ENCODE results near the gene ARHGEF35.
"Not testable (repeated sequence)": the region's sequence is repeated elsewhere in the genome, so short reads cannot be mapped to it uniquely, and the experiment has no call there.

Gene ARHGEF35

GRCh38 chr7:144223675-144224074 is 28.0 kb upstream of the ARHGEF35 start:
- not testable (repeated sequence) for H3K4me1 ChIP-seq (ENCODE audit: control insufficient read depth in 2 of 2, insufficient read depth in 1 of 2, low read depth in 1 of 2, low read length in 2 of 2); H3K4me2 ChIP-seq (ENCODE audit: insufficient read depth, low read length, poor library complexity, severe bottlenecking); H2BK120ac ChIP-seq (ENCODE audit: low read depth, low read length); DNase-seq (ENCODE audit: low spot score); H2BK15ac ChIP-seq (ENCODE audit: low read length); H2AK5ac ChIP-seq (ENCODE audit: low read depth, low read length); H2BK5ac ChIP-seq (ENCODE audit: low read length); H4K91ac ChIP-seq (ENCODE audit: low read depth, low read length, poor library complexity); H3K9me3 ChIP-seq (replicated peaks in 1 of 2; ENCODE audit: control insufficient read depth in 2 of 2, insufficient read depth in 1 of 2, low read depth in 1 of 2, low read length in 2 of 2); H3K23ac ChIP-seq (ENCODE audit: low read depth, low read length, poor library complexity); H3K4me3 ChIP-seq (ENCODE audit: low read length in 2 of 2); H3K36me3 ChIP-seq (replicated peaks in 1 of 2; ENCODE audit: control insufficient read depth in 2 of 2, insufficient read depth in 2 of 2, low read length in 2 of 2); H3K9ac ChIP-seq (ENCODE audit: low read depth, low read length, poor library complexity); H3K14ac ChIP-seq (ENCODE audit: low read length); H3K79me1 ChIP-seq (ENCODE audit: low read depth, low read length); H3K27ac ChIP-seq (replicated peaks; ENCODE audit: low read length); H2BK12ac ChIP-seq (ENCODE audit: low read length); H3K18ac ChIP-seq (ENCODE audit: low read length); H2AFZ ChIP-seq (ENCODE audit: low read length); H3K27me3 ChIP-seq (ENCODE audit: control insufficient read depth in 3 of 3, insufficient read depth in 3 of 3, low read depth in 1 of 3, low read length in 3 of 3); H3K4ac ChIP-seq (ENCODE audit: low read length); H4K8ac ChIP-seq (ENCODE audit: low read depth, low read length)

DNA sequence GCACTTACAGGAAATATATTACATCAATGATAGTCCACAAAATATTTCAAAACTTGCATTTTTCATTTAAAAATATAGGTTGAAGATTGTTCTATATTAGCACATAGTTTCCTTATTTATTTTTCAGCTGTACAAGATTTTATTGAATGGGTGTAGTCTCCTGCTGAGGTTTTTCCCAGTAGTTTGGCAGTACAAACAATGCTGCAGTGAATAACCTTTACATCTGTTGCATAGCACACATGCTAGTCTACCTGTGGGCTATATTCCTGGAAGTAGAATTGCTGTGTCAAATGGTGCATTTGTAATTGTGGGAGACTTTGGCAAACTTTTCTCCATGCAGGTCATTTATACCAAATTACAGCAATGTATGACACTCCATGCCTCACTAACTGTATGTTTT is 24.9 kb upstream of the ARHGEF35 start:
- H2AFZ ChIP-seq (ENCODE audit: low read length); H4K91ac ChIP-seq (ENCODE audit: low read depth, low read length, poor library complexity); H3K36me3 ChIP-seq (replicated peaks in 1 of 2; ENCODE audit: control insufficient read depth in 2 of 2, insufficient read depth in 2 of 2, low read length in 2 of 2); H3K27me3 ChIP-seq (ENCODE audit: control insufficient read depth in 3 of 3, insufficient read depth in 3 of 3, low read depth in 1 of 3, low read length in 3 of 3); H3K23ac ChIP-seq (ENCODE audit: low read depth, low read length, poor library complexity); H3K4ac ChIP-seq (ENCODE audit: low read length); H3K4me2 ChIP-seq (ENCODE audit: insufficient read depth, low read length, poor library complexity, severe bottlenecking); H3K18ac ChIP-seq (ENCODE audit: low read length); H3K79me1 ChIP-seq (ENCODE audit: low read depth, low read length); H2BK5ac ChIP-seq (ENCODE audit: low read length); H4K8ac ChIP-seq (ENCODE audit: low read depth, low read length); H2BK15ac ChIP-seq (ENCODE audit: low read length); DNase-seq (ENCODE audit: low spot score); H3K9ac ChIP-seq (ENCODE audit: low read depth, low read length, poor library complexity); H2BK120ac ChIP-seq (ENCODE audit: low read depth, low read length); H3K14ac ChIP-seq (ENCODE audit: low read length); H2BK12ac ChIP-seq (ENCODE audit: low read length); H3K9me3 ChIP-seq (replicated peaks in 1 of 2; ENCODE audit: control insufficient read depth in 2 of 2, insufficient read depth in 1 of 2, low read depth in 1 of 2, low read length in 2 of 2); H2AK5ac ChIP-seq (ENCODE audit: low read depth, low read length); H3K27ac ChIP-seq (replicated peaks; ENCODE audit: low read length); H3K4me3 ChIP-seq (ENCODE audit: low read length in 2 of 2); H3K4me1 ChIP-seq (ENCODE audit: control insufficient read depth in 2 of 2, insufficient read depth in 1 of 2, low read depth in 1 of 2, low read length in 2 of 2): not testable (repeated sequence)

DNA sequence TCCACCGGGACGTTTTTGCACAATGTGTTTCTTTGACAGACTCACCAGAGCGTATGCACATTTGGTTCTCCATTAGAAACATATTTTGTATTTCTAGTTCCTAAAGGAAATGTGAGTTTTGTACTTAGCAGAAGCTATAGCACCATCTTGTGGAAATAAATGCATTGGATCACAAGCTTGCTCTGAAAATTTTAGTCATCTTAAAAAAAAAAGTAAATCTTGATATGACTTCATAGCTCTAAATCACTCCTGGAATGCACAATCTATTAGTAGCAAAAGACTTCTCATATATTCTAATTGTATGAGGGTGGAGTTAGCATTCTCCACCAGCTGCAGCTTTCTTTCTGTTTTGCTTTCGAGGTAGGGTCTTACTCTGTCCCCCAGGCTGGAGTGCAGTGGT is 23.5 kb upstream of the ARHGEF35 start:
- not testable (repeated sequence) for H3K18ac ChIP-seq (ENCODE audit: low read length); H3K4me1 ChIP-seq (ENCODE audit: control insufficient read depth in 2 of 2, insufficient read depth in 1 of 2, low read depth in 1 of 2, low read length in 2 of 2); H4K8ac ChIP-seq (ENCODE audit: low read depth, low read length); H4K91ac ChIP-seq (ENCODE audit: low read depth, low read length, poor library complexity); H3K27me3 ChIP-seq (ENCODE audit: control insufficient read depth in 3 of 3, insufficient read depth in 3 of 3, low read depth in 1 of 3, low read length in 3 of 3); H3K9ac ChIP-seq (ENCODE audit: low read depth, low read length, poor library complexity); H3K23ac ChIP-seq (ENCODE audit: low read depth, low read length, poor library complexity); H2BK120ac ChIP-seq (ENCODE audit: low read depth, low read length); H3K9me3 ChIP-seq (replicated peaks in 1 of 2; ENCODE audit: control insufficient read depth in 2 of 2, insufficient read depth in 1 of 2, low read depth in 1 of 2, low read length in 2 of 2); H3K36me3 ChIP-seq (replicated peaks in 1 of 2; ENCODE audit: control insufficient read depth in 2 of 2, insufficient read depth in 2 of 2, low read length in 2 of 2); H3K4me3 ChIP-seq (ENCODE audit: low read length in 2 of 2); H3K14ac ChIP-seq (ENCODE audit: low read length); H2AK5ac ChIP-seq (ENCODE audit: low read depth, low read length); H2AFZ ChIP-seq (ENCODE audit: low read length); H3K27ac ChIP-seq (replicated peaks; ENCODE audit: low read length); H3K4me2 ChIP-seq (ENCODE audit: insufficient read depth, low read length, poor library complexity, severe bottlenecking); H3K4ac ChIP-seq (ENCODE audit: low read length); DNase-seq (ENCODE audit: low spot score); H2BK15ac ChIP-seq (ENCODE audit: low read length); H3K79me1 ChIP-seq (ENCODE audit: low read depth, low read length); H2BK12ac ChIP-seq (ENCODE audit: low read length); H2BK5ac ChIP-seq (ENCODE audit: low read length)
- no CpG with 5 or more reads among the region's 4 CpGs for WGBS, 2 donors (ENCODE audit: extremely low coverage in 2 of 2, insufficient read length in 2 of 2, insufficient replicate concordance in 1 of 2)

GRCh38 chr7:144218581-144218980 is 22.9 kb upstream of the ARHGEF35 start:
- no CpG with 5 or more reads among the region's 1 CpG for WGBS, 2 donors (ENCODE audit: extremely low coverage in 2 of 2, insufficient read length in 2 of 2, insufficient replicate concordance in 1 of 2)
- not testable (repeated sequence) for H3K9ac ChIP-seq (ENCODE audit: low read depth, low read length, poor library complexity); H2BK5ac ChIP-seq (ENCODE audit: low read length); H3K4me3 ChIP-seq (ENCODE audit: low read length in 2 of 2); H4K8ac ChIP-seq (ENCODE audit: low read depth, low read length); H2AFZ ChIP-seq (ENCODE audit: low read length); H3K4ac ChIP-seq (ENCODE audit: low read length); H3K36me3 ChIP-seq (replicated peaks in 1 of 2; ENCODE audit: control insufficient read depth in 2 of 2, insufficient read depth in 2 of 2, low read length in 2 of 2); H2AK5ac ChIP-seq (ENCODE audit: low read depth, low read length); H3K27ac ChIP-seq (replicated peaks; ENCODE audit: low read length); H3K14ac ChIP-seq (ENCODE audit: low read length); H2BK120ac ChIP-seq (ENCODE audit: low read depth, low read length); H4K91ac ChIP-seq (ENCODE audit: low read depth, low read length, poor library complexity); H3K79me1 ChIP-seq (ENCODE audit: low read depth, low read length); DNase-seq (ENCODE audit: low spot score); H3K23ac ChIP-seq (ENCODE audit: low read depth, low read length, poor library complexity); H3K27me3 ChIP-seq (ENCODE audit: control insufficient read depth in 3 of 3, insufficient read depth in 3 of 3, low read depth in 1 of 3, low read length in 3 of 3); H3K4me1 ChIP-seq (ENCODE audit: control insufficient read depth in 2 of 2, insufficient read depth in 1 of 2, low read depth in 1 of 2, low read length in 2 of 2); H3K4me2 ChIP-seq (ENCODE audit: insufficient read depth, low read length, poor library complexity, severe bottlenecking); H2BK15ac ChIP-seq (ENCODE audit: low read length); H2BK12ac ChIP-seq (ENCODE audit: low read length); H3K9me3 ChIP-seq (replicated peaks in 1 of 2; ENCODE audit: control insufficient read depth in 2 of 2, insufficient read depth in 1 of 2, low read depth in 1 of 2, low read length in 2 of 2); H3K18ac ChIP-seq (ENCODE audit: low read length)
